Measurements from ENCODE around the gene MRPL48. TPM values are rescaled to one million over a fixed set of nuclear protein-coding genes. Genes with fewer than 3 reads are reported as not detected.

MRPL48 gene
- polyA plus RNA-seq, 1 of the 3 experiments (the other 2 are of a cell fraction), result 29.2 TPM

GRCh38 chr11:73866095-73866579, 78.5 kb downstream of the MRPL48 start:
- H3K9ac ChIP-seq, result peak overlapping the region; percentile 5; the same call in 1 of the 2 replicates
- H4K20me1 ChIP-seq (ENCODE audit: insufficient read depth), result no peaks in the 10 kb centered on the region
- TF ChIP-seq GATA2 (CRISPR knock-in tag; IDR thresholded peaks at IDR 0.05), result peak; percentile 31; the same call in 1 of the 2 replicates
- peak; percentile 77 for TF ChIP-seq CHD2 (IDR thresholded peaks at IDR 0.05; ENCODE audit: low read length, partially characterized antibody)
- TF ChIP-seq RCOR1 (IDR thresholded peaks at IDR 0.05; ENCODE audit: low read length), result peak; percentile 42; the same call in 1 of the 2 replicates
- TF ChIP-seq MEF2A (IDR thresholded peaks at IDR 0.05; ENCODE audit: borderline replicate concordance, low read depth), result no peak
- peak; percentile 69; the same call in 1 of the 2 replicates for TF ChIP-seq FOXJ3 (CRISPR knock-in tag; IDR thresholded peaks at IDR 0.05)
- TF ChIP-seq RAD21 (IDR thresholded peaks at IDR 0.05; ENCODE audit: low read length), result 0 out of 2 replicates have a peak, but pooled peaks have one; percentile 30
- no peak for TF ChIP-seq FOXM1 (IDR thresholded peaks at IDR 0.05; ENCODE audit: low read depth)
- peak; percentile 61; the same call in 1 of the 2 replicates for TF ChIP-seq MXI1 (IDR thresholded peaks at IDR 0.05; ENCODE audit: low read depth, low read length)
- TF ChIP-seq MAX (IDR thresholded peaks at IDR 0.05; ENCODE audit: low read depth), result 0 out of 2 replicates have a peak, but pooled peaks have one; percentile 10
- CTCF ChIA-PET, result interaction anchor here (0.8 to 2.6 kb wide), 3 partner anchors 10 to 205 kb away, joined by 3 to 11 read pairs (median 4); no protein-coding TSS in a partner anchor
- peaks cover 0 to 9% of the 10 kb centered on the region in 2 experiments for H3K36me3 ChIP-seq (replicated peaks in 1 of 2; ENCODE audit: control insufficient read depth in 1 of 2, insufficient read depth in 2 of 2, low read length in 1 of 2)
- no peaks in the 10 kb centered on the region for H3K27me3 ChIP-seq (ENCODE audit: insufficient read depth)
- H3K4me2 ChIP-seq, result peak overlapping the region; percentile 43
- no peaks in the 10 kb centered on the region for H3K9me2 ChIP-seq
- H3K9me3 ChIP-seq, result no peaks in the 10 kb centered on the region
- POLR2A ChIA-PET, result interaction anchor here (0.5 to 2.0 kb wide), 11 partner anchors 10 to 935 kb away, joined by 3 to 14 read pairs (median 3); partner anchors contain the start of genes FAM168A, MRPL48, PGM2L1 and RAB6A
- no peak overlapping the region for H3K4me3 ChIP-seq (ENCODE audit: low read depth in 2 of 2, low read length in 1 of 2)
- peak; percentile 62 for DNase-seq
- peaks cover 12 to 13% of the 10 kb centered on the region in 2 experiments for H3K4me1 ChIP-seq (ENCODE audit: control insufficient read depth in 1 of 2, insufficient read depth in 2 of 2, low read depth in 1 of 2, low read length in 1 of 2)
- WGBS (ENCODE audit: low lambda C conversion rate), result 42% methylated on average over 5 of the region's 5 CpGs
- H3F3A ChIP-seq (replicated peaks; ENCODE audit: insufficient read depth), result peaks cover 42% of the 10 kb centered on the region
- no peaks in the 10 kb centered on the region for H3K79me2 ChIP-seq (ENCODE audit: insufficient read depth)
- no peak overlapping the region for H2AFZ ChIP-seq (ENCODE audit: low read depth)
- H3K27ac ChIP-seq (ENCODE audit: low read depth in 2 of 2, low read length in 1 of 2), result peak overlapping the region; percentile 93 to 97

GRCh38 chr11:73866586-73866996, 78.9 kb downstream of the MRPL48 start:
- Histone ChIP-seq H3K4me3 (ENCODE audit: low read depth in 2 of 2, low read length in 1 of 2) (no peak overlapping the region), H2AFZ (ENCODE audit: low read depth) (no peak overlapping the region), H3K27me3 (ENCODE audit: insufficient read depth) (no peaks in the 10 kb centered on the region), H3K27ac (ENCODE audit: low read depth in 2 of 2, low read length in 1 of 2) (peak overlapping the region; percentile 93 to 97), H4K20me1 (ENCODE audit: insufficient read depth) (no peaks in the 10 kb centered on the region), H3K36me3 (replicated peaks in 1 of 2; ENCODE audit: control insufficient read depth in 1 of 2, insufficient read depth in 2 of 2, low read length in 1 of 2) (peaks cover 0 to 14% of the 10 kb centered on the region in 2 experiments), H3K9me2 (no peaks in the 10 kb centered on the region), H3K79me2 (ENCODE audit: insufficient read depth) (no peaks in the 10 kb centered on the region), H3K4me2 (peak overlapping the region; percentile 43), H3K4me1 (ENCODE audit: control insufficient read depth in 1 of 2, insufficient read depth in 2 of 2, low read depth in 1 of 2, low read length in 1 of 2) (peaks cover 12 to 13% of the 10 kb centered on the region in 2 experiments), H3K9me3 (no peaks in the 10 kb centered on the region), H3K9ac (peak overlapping the region; percentile 56; the same call in 1 of the 2 replicates), H3F3A (replicated peaks; ENCODE audit: insufficient read depth) (peaks cover 46% of the 10 kb centered on the region)
- ChIA-PET POLR2A (interaction anchor here (0.5 to 2.0 kb wide), 10 partner anchors 10 to 571 kb away, joined by 3 to 14 read pairs (median 4); partner anchors contain the start of genes FAM168A, MRPL48, PGM2L1 and RAB6A), CTCF (interaction anchor here (0.8 to 2.6 kb wide), 4 partner anchors 10 to 205 kb away, joined by 3 to 11 read pairs (median 4); no protein-coding TSS in a partner anchor)
- 0% methylated on average over 2 of the region's 2 CpGs for WGBS (ENCODE audit: low lambda C conversion rate)
- peak; percentile 58 for DNase-seq
- TF ChIP-seq RCOR1 (IDR thresholded peaks at IDR 0.05; ENCODE audit: low read length) (no peak; the same call in 1 of the 2 replicates), FOSL2 (IDR thresholded peaks at IDR 0.05; ENCODE audit: borderline replicate concordance, low read depth) (peak; percentile 93), RAD21 (IDR thresholded peaks at IDR 0.05; ENCODE audit: low read length) (no peak), GABPA (IDR thresholded peaks at IDR 0.05; ENCODE audit: low read depth) (no peak), SIN3A (IDR thresholded peaks at IDR 0.05; ENCODE audit: borderline replicate concordance, low read depth, low read length) (peak; percentile 73; the same call in 1 of the 2 replicates), RXRA (IDR thresholded peaks at IDR 0.05; ENCODE audit: borderline replicate concordance, low read depth) (peak; percentile 48; the same call in 1 of the 2 replicates), POLR2AphosphoS5 (IDR thresholded peaks at IDR 0.05; ENCODE audit: low read depth, low read length) (peak; percentile 69), PBX3 (IDR thresholded peaks at IDR 0.05) (peak; percentile 97), FOXJ3 (CRISPR knock-in tag; IDR thresholded peaks at IDR 0.05) (no peak), EP300 (IDR thresholded peaks at IDR 0.05; ENCODE audit: borderline replicate concordance in 1 of 2, low read depth in 1 of 2, low read length in 1 of 2) (peak; percentile 66 to 84; a peak in 3 of 4 replicates), CHD2 (IDR thresholded peaks at IDR 0.05; ENCODE audit: low read length, partially characterized antibody) (no peak), SMC3 (IDR thresholded peaks at IDR 0.05; ENCODE audit: low read depth, low read length) (no peak), NRF1 (IDR thresholded peaks at IDR 0.05; ENCODE audit: low read depth, low read length) (no peak), TAF1 (IDR thresholded peaks at IDR 0.05; ENCODE audit: borderline replicate concordance, low read depth, low read length) (no peak), MXI1 (IDR thresholded peaks at IDR 0.05; ENCODE audit: low read depth, low read length) (peak; percentile 4; the same call in 1 of the 2 replicates), YY1 (IDR thresholded peaks at IDR 0.05; ENCODE audit: low read depth) (peak; percentile 51; the same call in 1 of the 2 replicates), TEAD4 (IDR thresholded peaks at IDR 0.05; ENCODE audit: borderline replicate concordance, insufficient read depth) (peak; percentile 47; the same call in 1 of the 2 replicates), ELF1 (IDR thresholded peaks at IDR 0.05) (no peak), MAX (IDR thresholded peaks at IDR 0.05; ENCODE audit: low read depth) (peak; percentile 21; the same call in 1 of the 2 replicates), TCF12 (IDR thresholded peaks at IDR 0.05) (peak; percentile 97), RFX5 (IDR thresholded peaks at IDR 0.05; ENCODE audit: low read length) (peak; percentile 33; the same call in 1 of the 2 replicates), NFIC (IDR thresholded peaks at IDR 0.05; ENCODE audit: borderline replicate concordance) (peak; percentile 59; the same call in 1 of the 2 replicates), JUND (IDR thresholded peaks at IDR 0.05) (peak; percentile 92)
